ENCODE data around the gene PTTG1IP. TPM values are rescaled to one million over a fixed set of nuclear protein-coding genes. Genes with fewer than 3 reads are reported as not detected.
A peak's percentile ranks its signal among the peaks of the same experiment; 100 is the strongest.

PTTG1IP gene
- total RNA-seq, 1 donor from 2014 or later: 107 TPM

- H3K36me3 ChIP-seq (ENCODE audit: control insufficient read depth, insufficient read depth, low read length): no peaks in the 10 kb centered on the region
- H3K27me3 ChIP-seq (ENCODE audit: control insufficient read depth, insufficient read depth, low read length): peaks cover 2% of the 10 kb centered on the region
- H3K4me3 ChIP-seq (ENCODE audit: low read depth, low read length): no peak overlapping the region
- FAIRE-seq (no peak), DNase-seq (ENCODE audit: low read depth) (no peak)
- TF ChIP-seq CTCF (IDR thresholded peaks at IDR 0.05; ENCODE audit: insufficient read depth, low read length, severe bottlenecking): no peak
Observed at GRCh38 chr21:44894687-44895302, 21.3 kb upstream of the PTTG1IP start.

- no peak for TF ChIP-seq CTCF (IDR thresholded peaks at IDR 0.05; ENCODE audit: insufficient read depth, low read length, severe bottlenecking)
- FAIRE-seq (peak; percentile 43), DNase-seq (ENCODE audit: low read depth) (no peak)
- H3K36me3 ChIP-seq (ENCODE audit: control insufficient read depth, insufficient read depth, low read length): no peaks in the 10 kb centered on the region
- peaks cover 2% of the 10 kb centered on the region for H3K27me3 ChIP-seq (ENCODE audit: control insufficient read depth, insufficient read depth, low read length)
- no peak overlapping the region for H3K4me3 ChIP-seq (ENCODE audit: low read depth, low read length)
Observed at GRCh38 chr21:44893948-44894656, 20.6 kb upstream of the PTTG1IP start.

GRCh38 chr21:44893278-44893556, 19.7 kb upstream of the PTTG1IP start:
- Histone ChIP-seq H3K4me3 (ENCODE audit: low read depth, low read length) (no peak overlapping the region), H3K27me3 (ENCODE audit: control insufficient read depth, insufficient read depth, low read length) (peaks cover 2% of the 10 kb centered on the region), H3K36me3 (ENCODE audit: control insufficient read depth, insufficient read depth, low read length) (no peaks in the 10 kb centered on the region)
- DNase-seq (ENCODE audit: low read depth) (no peak), FAIRE-seq (no peak)
- no peak for TF ChIP-seq CTCF (IDR thresholded peaks at IDR 0.05; ENCODE audit: insufficient read depth, low read length, severe bottlenecking)

DNA sequence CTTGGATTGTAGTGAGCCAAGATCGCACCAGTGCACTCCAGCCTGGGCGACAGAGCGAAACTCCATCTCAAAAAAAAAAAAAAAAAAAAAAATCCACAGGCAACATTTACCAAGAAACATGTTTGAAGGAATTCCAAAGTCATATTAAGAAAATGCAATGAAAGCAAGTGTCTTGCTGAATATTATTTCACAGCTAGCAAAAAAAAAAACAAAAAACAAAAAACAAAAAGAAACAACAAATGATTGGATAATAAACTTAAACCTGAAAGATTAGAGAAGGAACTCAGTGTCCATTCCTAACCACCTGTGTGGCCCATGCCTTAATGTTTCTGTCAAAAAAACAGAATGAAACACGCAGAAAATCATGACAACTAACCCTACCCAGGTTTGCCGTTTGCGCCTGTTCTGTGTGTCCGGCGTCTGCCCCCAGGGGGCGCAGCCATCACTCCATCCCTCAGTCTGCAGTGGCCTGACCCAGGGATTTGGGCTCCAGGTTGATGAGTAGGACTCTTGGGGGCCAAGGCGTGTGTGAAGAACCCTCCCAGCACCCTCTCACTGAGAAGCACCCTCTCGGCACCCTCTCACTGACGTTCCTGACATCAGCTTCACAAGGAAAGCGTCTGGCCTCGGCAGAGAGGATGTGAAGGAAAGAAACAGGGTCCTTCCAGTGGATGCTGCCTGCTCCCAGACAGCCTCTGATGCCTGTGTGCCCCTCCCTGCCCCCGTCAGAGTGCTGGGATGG, 19.2 kb upstream of the PTTG1IP start:
- FAIRE-seq: no peak

GRCh38 chr21:44892095-44892494, 18.6 kb upstream of the PTTG1IP start:
- H3K4me3 ChIP-seq (ENCODE audit: low read depth, low read length): no peak overlapping the region
- no peak for FAIRE-seq
- no peaks in the 10 kb centered on the region for H3K36me3 ChIP-seq (ENCODE audit: control insufficient read depth, insufficient read depth, low read length)
- no peak for DNase-seq (ENCODE audit: low read depth)
- TF ChIP-seq CTCF (IDR thresholded peaks at IDR 0.05; ENCODE audit: insufficient read depth, low read length, severe bottlenecking): no peak
- H3K27me3 ChIP-seq (ENCODE audit: control insufficient read depth, insufficient read depth, low read length): peaks cover 2% of the 10 kb centered on the region

More for the DNA sequence above, 19.2 kb upstream of the PTTG1IP start:
- Histone ChIP-seq H3K4me3 (ENCODE audit: low read depth, low read length) (no peak overlapping the region), H3K27me3 (ENCODE audit: control insufficient read depth, insufficient read depth, low read length) (peaks cover 2% of the 10 kb centered on the region), H3K36me3 (ENCODE audit: control insufficient read depth, insufficient read depth, low read length) (no peaks in the 10 kb centered on the region)
- DNase-seq (ENCODE audit: low read depth): no peak
- TF ChIP-seq CTCF (IDR thresholded peaks at IDR 0.05; ENCODE audit: insufficient read depth, low read length, severe bottlenecking): peak; percentile 93
